ENCODE results near the gene CLASP1.
"Not testable (repeated sequence)": the region's sequence is repeated elsewhere in the genome, so short reads cannot be mapped to it uniquely, and the experiment has no call there.

GRCh38 chr2:121301190-121301589, 348.1 kb downstream of the CLASP1 start:
- TF ChIP-seq CTCF, POLR2A (IDR thresholded peaks at IDR 0.05): not testable (repeated sequence)
